HUES48 (cell line): ENCODE results near the gene CELSR3.

Experiments used
- H3K27ac ChIP-seq: one replicate; pipeline ENCODE4 v1.7.0; 2013; ENCODE audit warnings: low read depth, low read length, inconsistent platforms
- H3K27me3 ChIP-seq: 2 replicates; pipeline ENCODE4 v1.6.1; 2013; ENCODE audit warnings: mild to moderate bottlenecking, low read length; ENCODE audit not compliant: control insufficient read depth, insufficient read depth
- H3K36me3 ChIP-seq: 2 replicates; pipeline ENCODE4 v1.6.1; 2013; ENCODE audit warnings: low read length; ENCODE audit not compliant: control insufficient read depth, insufficient read depth
- H3K4me1 ChIP-seq: 2 replicates; pipeline ENCODE4 v1.6.1; 2013; ENCODE audit warnings: mild to moderate bottlenecking, low read length; ENCODE audit not compliant: control insufficient read depth, insufficient read depth
- H3K4me3 ChIP-seq: 2 replicates; pipeline ENCODE4 v1.5.1; 2013; ENCODE audit warnings: mild to moderate bottlenecking, low read depth, low read length
- H3K9ac ChIP-seq: 2 replicates; pipeline ENCODE4 v1.6.1; 2013; ENCODE audit warnings: mild to moderate bottlenecking, low read depth, low read length, moderate library complexity
- H3K9me3 ChIP-seq: 2 replicates; pipeline ENCODE4 v1.6.1; 2013; ENCODE audit warnings: low read length; ENCODE audit not compliant: control insufficient read depth, insufficient read depth

The CELSR3 gene

GRCh38 chr3:48617559-48617958 is 45.1 kb downstream of the CELSR3 start:
- Histone ChIP-seq H3K27me3 (no peaks in the 10 kb centered on the region), H3K9me3 (peaks cover 10% of the 10 kb centered on the region), H3K9ac (no peak overlapping the region), H3K4me3 (no peak overlapping the region), H3K4me1 (no peaks in the 10 kb centered on the region), H3K36me3 (peaks cover 20% of the 10 kb centered on the region), H3K27ac (no peak overlapping the region)

- no peaks in the 10 kb centered on the region for H3K27me3 ChIP-seq
- peaks cover 10% of the 10 kb centered on the region for H3K9me3 ChIP-seq
- no peak overlapping the region for H3K4me3 ChIP-seq
- H3K36me3 ChIP-seq, result peaks cover 6% of the 10 kb centered on the region; the same call in 1 of the 2 replicates
- no peak overlapping the region for H3K9ac ChIP-seq
- H3K27ac ChIP-seq, result no peak overlapping the region
- H3K4me1 ChIP-seq, result peaks cover 4% of the 10 kb centered on the region
Observed at GRCh38 chr3:48614044-48614443, 48.6 kb downstream of the CELSR3 start.

GRCh38 chr3:48612309-48612708 is 50.4 kb downstream of the CELSR3 start:
- H3K4me3 ChIP-seq, result no peak overlapping the region
- H3K36me3 ChIP-seq, result peaks cover 14% of the 10 kb centered on the region
- H3K9me3 ChIP-seq, result peaks cover 5% of the 10 kb centered on the region
- no peak overlapping the region for H3K27ac ChIP-seq
- H3K27me3 ChIP-seq, result no peaks in the 10 kb centered on the region
- H3K9ac ChIP-seq, result no peak overlapping the region
- peaks cover 10% of the 10 kb centered on the region for H3K4me1 ChIP-seq

GRCh38 chr3:48609088-48610005 is 53.3 kb downstream of the CELSR3 start, which contains the start of gene UQCRC1:
UQCRC1 (minus strand) TSS chr3:48609646; CDS start chr3:48609620, 26 bp downstream.
- Histone ChIP-seq H3K36me3 (peaks cover 35% of the 10 kb centered on the region), H3K27ac (peak within 1 kb of the TSS; percentile 89)

GRCh38 chr3:48607519-48607918 is 55.2 kb downstream of the CELSR3 start:
- Histone ChIP-seq H3K36me3 (peaks cover 53% of the 10 kb centered on the region), H3K27ac (no peak overlapping the region), H3K9me3 (no peaks in the 10 kb centered on the region), H3K4me1 (peaks cover 10% of the 10 kb centered on the region), H3K4me3 (no peak overlapping the region), H3K27me3 (no peaks in the 10 kb centered on the region), H3K9ac (no peak overlapping the region)

More at GRCh38 chr3:48609088-48610005, 53.3 kb downstream of the CELSR3 start, which contains the start of gene UQCRC1:
- H3K9me3 ChIP-seq, result no peaks in the 10 kb centered on the region
- H3K9ac ChIP-seq, result peak within 1 kb of the TSS; percentile 86
- H3K4me1 ChIP-seq, result peaks cover 10% of the 10 kb centered on the region
- H3K4me3 ChIP-seq, result peak within 1 kb of the TSS; percentile 91
- H3K27me3 ChIP-seq, result no peaks in the 10 kb centered on the region

GRCh38 chr3:48601622-48601994 is 61.1 kb downstream of the CELSR3 start:
- Histone ChIP-seq H3K9ac (no peak overlapping the region), H3K36me3 (peaks cover 88% of the 10 kb centered on the region), H3K27me3 (no peaks in the 10 kb centered on the region), H3K4me1 (no peaks in the 10 kb centered on the region), H3K9me3 (no peaks in the 10 kb centered on the region), H3K4me3 (no peak overlapping the region), H3K27ac (no peak overlapping the region)

- no peak overlapping the region for H3K9ac ChIP-seq
- no peaks in the 10 kb centered on the region for H3K9me3 ChIP-seq
- H3K36me3 ChIP-seq, result peaks cover 82% of the 10 kb centered on the region
- no peak overlapping the region for H3K4me3 ChIP-seq
- no peak overlapping the region for H3K27ac ChIP-seq
- no peaks in the 10 kb centered on the region for H3K27me3 ChIP-seq
- H3K4me1 ChIP-seq, result peaks cover 4% of the 10 kb centered on the region; the same call in 1 of the 2 replicates
Observed at GRCh38 chr3:48600711-48601621, 61.7 kb downstream of the CELSR3 start.

- Histone ChIP-seq H3K9me3 (no peaks in the 10 kb centered on the region), H3K4me3 (no peak overlapping the region), H3K27ac (no peak overlapping the region), H3K4me1 (peaks cover 11% of the 10 kb centered on the region), H3K27me3 (peaks cover 4% of the 10 kb centered on the region; the same call in 1 of the 2 replicates), H3K36me3 (peaks cover 69% of the 10 kb centered on the region), H3K9ac (no peak overlapping the region)
Observed at GRCh38 chr3:48599509-48600285, 63.0 kb downstream of the CELSR3 start.

- peaks cover 8% of the 10 kb centered on the region; the same call in 1 of the 2 replicates for H3K27me3 ChIP-seq
- H3K4me1 ChIP-seq, result peaks cover 15% of the 10 kb centered on the region
- peaks cover 63% of the 10 kb centered on the region for H3K36me3 ChIP-seq
- H3K27ac ChIP-seq, result no peak overlapping the region
- H3K4me3 ChIP-seq, result no peak overlapping the region
- H3K9ac ChIP-seq, result no peak overlapping the region
- H3K9me3 ChIP-seq, result no peaks in the 10 kb centered on the region
Observed at GRCh38 chr3:48599077-48599501, 63.6 kb downstream of the CELSR3 start.
